GM23338 (cell line): Measurements from ENCODE around the gene ALPG. TPM values are rescaled to one million over a fixed set of nuclear protein-coding genes. Genes with fewer than 3 reads are reported as not detected.

Experiments used
- ATAC-seq: fragments of 200-7000 bp; cut with Tn5 transposase; 3 replicates; pipeline ENCODE4 v1.9.1; 2020
- DNase-seq: peaks from one replicate; pipeline ENCODE4 v3.0.0-alpha.2; 2015; ENCODE audit warnings: low spot score
- H2AFZ ChIP-seq: fragments of 200-600 bp; sonication (generic); 2 replicates; pipeline ENCODE4 v1.8.0; 2016; ENCODE audit warnings: antibody characterized with exemption, mild to moderate bottlenecking, moderate library complexity
- H3F3A ChIP-seq: fragments of 200-600 bp; sonication (generic); replicated peaks from 2 replicates; pipeline ENCODE4 v1.8.0; 2017; ENCODE audit warnings: antibody characterized with exemption, mixed run types, low read depth
- H3K27ac ChIP-seq: fragments of 200-600 bp; sonication (generic); 2 replicates; pipeline ENCODE4 v1.6.1; 2016; ENCODE audit warnings: low read depth
- H3K27me3 ChIP-seq: fragments of 200-600 bp; sonication (generic); 2 replicates; pipeline ENCODE4 v1.8.0; 2016; ENCODE audit warnings: mild to moderate bottlenecking, mixed run types, moderate library complexity; ENCODE audit not compliant: insufficient read depth
- H3K36me3 ChIP-seq: fragments of 200-600 bp; sonication (generic); 2 replicates; pipeline ENCODE4 v1.8.0; 2016; ENCODE audit warnings: mild to moderate bottlenecking; ENCODE audit not compliant: insufficient read depth
- H3K4me1 ChIP-seq: fragments of 200-600 bp; sonication (generic); 2 replicates; pipeline ENCODE4 v1.8.0; 2016; ENCODE audit warnings: mild to moderate bottlenecking, moderate library complexity; ENCODE audit not compliant: insufficient read depth
- H3K4me2 ChIP-seq: fragments of 200-600 bp; sonication (generic); 2 replicates; pipeline ENCODE4 v1.7.1; 2017; ENCODE audit warnings: mixed run types
- H3K4me3 ChIP-seq: fragments of 200-600 bp; sonication (generic); 2 replicates; pipeline ENCODE4 v1.6.1; 2016; ENCODE audit warnings: mixed run types
- H3K79me2 ChIP-seq: fragments of 200-600 bp; sonication (generic); replicated peaks from 2 replicates; pipeline ENCODE4 v1.8.0; 2017; ENCODE audit warnings: mild to moderate bottlenecking; ENCODE audit not compliant: insufficient read depth
- H3K9me2 ChIP-seq: fragments of 200-600 bp; sonication (generic); 2 replicates; pipeline ENCODE4 v1.8.0; 2017; ENCODE audit not compliant: insufficient read depth
- H4K20me1 ChIP-seq: fragments of 200-600 bp; sonication (generic); replicated peaks from 2 replicates; pipeline ENCODE4 v1.8.0; 2017; ENCODE audit warnings: mild to moderate bottlenecking; ENCODE audit not compliant: insufficient read depth
- H3K27ac Mint-ChIP-seq: 2 replicates; pipeline ENCODE4 v1.8.0; 2020; ENCODE audit warnings: inconsistent platforms, mild to moderate bottlenecking, moderate library complexity, mixed read lengths
- H3K27me3 Mint-ChIP-seq: 3 replicates; pipeline ENCODE4 v1.8.0; 2022; ENCODE audit warnings: low read depth, mild to moderate bottlenecking, moderate library complexity, mixed read lengths, inconsistent platforms; ENCODE audit not compliant: insufficient read depth, poor library complexity
- H3K36me3 Mint-ChIP-seq: 3 replicates; pipeline ENCODE4 v1.8.0; 2021; ENCODE audit warnings: low read depth, mild to moderate bottlenecking, inconsistent platforms, moderate library complexity, mixed read lengths
- H3K4me1 Mint-ChIP-seq: 3 replicates; pipeline ENCODE4 v1.8.0; 2020; ENCODE audit warnings: mild to moderate bottlenecking, inconsistent platforms, mixed read lengths
- H3K4me3 Mint-ChIP-seq: 3 replicates; pipeline ENCODE4 v1.8.0; 2021; ENCODE audit warnings: moderate library complexity, mild to moderate bottlenecking, inconsistent platforms, mixed read lengths
- H3K9me3 Mint-ChIP-seq: 3 replicates; pipeline ENCODE4 v1.8.0; 2020; ENCODE audit warnings: moderate library complexity, mild to moderate bottlenecking, inconsistent platforms, mixed read lengths
- NANOG ChIP-seq: IDR thresholded peaks from 2 replicates; pipeline ENCODE4 v1.6.1; 2016; ENCODE audit warnings: antibody characterized with exemption, borderline replicate concordance
- REST ChIP-seq: IDR thresholded peaks from one replicate; pipeline ENCODE4 v1.6.1; 2018; ENCODE audit warnings: antibody characterized with exemption; ENCODE audit not compliant: unreplicated experiment
- ZNF331 ChIP-seq: fragments of 250-450 bp; sonication (Bioruptor Pico); IDR thresholded peaks from 2 replicates; pipeline ENCODE4 v1.5.0; 2020; ENCODE audit warnings: low read depth, mild to moderate bottlenecking, moderate library complexity
- ZNF462 ChIP-seq: fragments of 250-450 bp; sonication (Bioruptor Pico); IDR thresholded peaks from 2 replicates; pipeline ENCODE4 v1.5.0; 2020; ENCODE audit warnings: mild to moderate bottlenecking, moderate library complexity
- polyA plus RNA-seq: library from polyadenylated mRNA; unstranded; fragments of >200 nt; fragmentation: Nextera tagmentation; extraction: Ambion mirVana; gene quantifications from 2 replicates; pipeline ENCODE4 v1.2.1, GENCODE V29; 2016
- total RNA-seq: library from RNA; depleted of rRNA; stranded (reverse); fragments of >200 nt; shearing (Covaris generic); gene quantifications from 2 replicates; pipeline ENCODE4 v1.2.3, GENCODE V29; 2014

ALPG gene
- total and polyA plus RNA-seq, 2 experiments from 2014 or later: 0.89 to 2.5 TPM

- Mint-ChIP-seq H3K4me3 (no peak overlapping the region), H3K9me3 (no peaks in the 10 kb centered on the region), H3K36me3 (no peaks in the 10 kb centered on the region), H3K27ac (no peak overlapping the region), H3K27me3 (peaks cover 13% of the 10 kb centered on the region), H3K4me1 (no peaks in the 10 kb centered on the region; the same call in 2 of the 3 replicates)
- TF ChIP-seq ZNF462 (CRISPR knock-in tag): no peak
- no peak for TF ChIP-seq NANOG
- TF ChIP-seq ZNF331 (CRISPR knock-in tag): no peak
- TF ChIP-seq REST: no peak
- Histone ChIP-seq H3K4me3 (no peak overlapping the region), H3K4me2 (no peak overlapping the region), H3K27ac (no peak overlapping the region), H3F3A (no peaks in the 10 kb centered on the region), H3K36me3 (no peaks in the 10 kb centered on the region), H2AFZ (no peak overlapping the region), H3K79me2 (no peaks in the 10 kb centered on the region), H3K27me3 (no peaks in the 10 kb centered on the region), H3K4me1 (no peaks in the 10 kb centered on the region), H4K20me1 (no peaks in the 10 kb centered on the region), H3K9me2 (no peaks in the 10 kb centered on the region)
- DNase-seq (no peak), ATAC-seq (no peak)
Observed at GRCh38 chr2:232454630-232455029, 48.0 kb downstream of the ALPG start.
